ENCODE results near the gene ABCC2.
A peak's percentile ranks its signal among the peaks of the same experiment; 100 is the strongest.
"Not testable (repeated sequence)": the region's sequence is repeated elsewhere in the genome, so short reads cannot be mapped to it uniquely, and the experiment has no call there.

Gene ABCC2

GRCh38 chr10:99782447-99783286 is at the start of gene ABCC2:
TSS of gene ABCC2 (plus strand) at chr10:99782640. CDS start at chr10:99782845, 205 bp downstream.
- DNase-seq (ENCODE audit: low read depth), result no peak

- no peak for DNase-seq (ENCODE audit: low read depth)
Observed at GRCh38 chr10:99733366-99733765, 49.1 kb upstream of the ABCC2 start.

GRCh38 chr10:99734111-99734510 is 48.3 kb upstream of the ABCC2 start:
- not testable (repeated sequence) for DNase-seq (ENCODE audit: low read depth)

GRCh38 chr10:99740260-99740659 is 42.2 kb upstream of the ABCC2 start:
- no peak for DNase-seq (ENCODE audit: low read depth)

GRCh38 chr10:99740933-99741559 is 41.4 kb upstream of the ABCC2 start:
- peak; percentile 66 for DNase-seq (ENCODE audit: low read depth)

- DNase-seq (ENCODE audit: low read depth), result peak; percentile 60
Observed at GRCh38 chr10:99742254-99742653, 40.2 kb upstream of the ABCC2 start.

- no peak for DNase-seq (ENCODE audit: low read depth)
Observed at GRCh38 chr10:99742701-99743100, 39.7 kb upstream of the ABCC2 start.

GRCh38 chr10:99743841-99744240 is 38.6 kb upstream of the ABCC2 start:
- no peak for DNase-seq (ENCODE audit: low read depth)

GRCh38 chr10:99746166-99746565 is 36.3 kb upstream of the ABCC2 start:
- peak; percentile 72 for DNase-seq (ENCODE audit: low read depth)

GRCh38 chr10:99748823-99749451 is 33.5 kb upstream of the ABCC2 start:
- no peak for DNase-seq (ENCODE audit: low read depth)

- no peak for DNase-seq (ENCODE audit: low read depth)
Observed at GRCh38 chr10:99750641-99751040, 31.8 kb upstream of the ABCC2 start.

- DNase-seq (ENCODE audit: low read depth), result peak; percentile 48
Observed at GRCh38 chr10:99754670-99755069, 27.8 kb upstream of the ABCC2 start.

- DNase-seq (ENCODE audit: low read depth), result no peak
Observed at GRCh38 chr10:99756159-99756558, 26.3 kb upstream of the ABCC2 start.

GRCh38 chr10:99758211-99758891 is 24.1 kb upstream of the ABCC2 start:
- DNase-seq (ENCODE audit: low read depth), result peak; percentile 95

GRCh38 chr10:99760321-99760720 is 22.1 kb upstream of the ABCC2 start:
- DNase-seq (ENCODE audit: low read depth), result no peak

- DNase-seq (ENCODE audit: low read depth), result no peak
Observed at GRCh38 chr10:99761365-99761764, 21.1 kb upstream of the ABCC2 start.

GRCh38 chr10:99765672-99766301 is 16.7 kb upstream of the ABCC2 start:
- no peak for DNase-seq (ENCODE audit: low read depth)

GRCh38 chr10:99766302-99766681 is 16.1 kb upstream of the ABCC2 start:
- DNase-seq (ENCODE audit: low read depth), result no peak

GRCh38 chr10:99767901-99768300 is 14.5 kb upstream of the ABCC2 start:
- no peak for DNase-seq (ENCODE audit: low read depth)

- DNase-seq (ENCODE audit: low read depth), result no peak
Observed at GRCh38 chr10:99768556-99768955, 13.9 kb upstream of the ABCC2 start.

GRCh38 chr10:99769706-99770105 is 12.7 kb upstream of the ABCC2 start:
- DNase-seq (ENCODE audit: low read depth), result no peak
